Kidney (tissue), 14 donors: ENCODE data around the gene COL4A2. TPM values are rescaled to one million over a fixed set of nuclear protein-coding genes. Genes with fewer than 3 reads are reported as not detected.
A peak's percentile ranks its signal among the peaks of the same experiment; 100 is the strongest.

ENCODE experiments used
- DNase-seq, 5 donors: peaks; one replicate each; pipeline ENCODE4 v3.0.0-alpha.2; 2013 to 2020
- FAIRE-seq: peaks from 2 replicates; lab custom pipeline; 2012; peaks lifted over from hg19 to GRCh38; lab: Jason Lieb, UNC
- H3K27ac ChIP-seq, 2 donors: one replicate each; pipeline ENCODE4 v1.7.0; 2013; ENCODE audit warnings: low read depth in 2 of 2, low read length in 2 of 2, inconsistent platforms in 1 of 2
- H3K27me3 ChIP-seq: one replicate; pipeline ENCODE4 v1.7.1; 2013; ENCODE audit warnings: low read length, inconsistent platforms; ENCODE audit not compliant: control insufficient read depth, insufficient read depth
- H3K36me3 ChIP-seq, 3 donors: one replicate each; pipeline versions ENCODE4 v1.7.0 to v1.7.1; 2013; ENCODE audit warnings: low read length in 3 of 3, control low read depth in 1 of 3, inconsistent platforms in 1 of 3; ENCODE audit not compliant: insufficient read depth in 3 of 3, control insufficient read depth in 2 of 3
- H3K4me1 ChIP-seq, 3 donors: one replicate each; pipeline versions ENCODE4 v1.7.0 to v1.7.1; 2013; ENCODE audit warnings: low read length in 3 of 3, inconsistent platforms in 1 of 3, low read depth in 1 of 3; ENCODE audit not compliant: control insufficient read depth in 2 of 3, insufficient read depth in 2 of 3
- H3K4me3 ChIP-seq, 3 donors: one replicate each; pipeline versions ENCODE4 v1.7.0 to v1.8.1; 2013; ENCODE audit warnings: low read length in 3 of 3, control low read depth in 1 of 3, inconsistent platforms in 1 of 3
- H3K9ac ChIP-seq, 3 donors: one replicate each; pipeline versions ENCODE4 v1.7.0 to v1.7.1; 2013; ENCODE audit warnings: low read length in 3 of 3, control low read depth in 1 of 3, inconsistent platforms in 1 of 3
- H3K9me3 ChIP-seq, 3 donors: one replicate each; pipeline versions ENCODE4 v1.7.0 to v1.7.1; 2013; ENCODE audit warnings: low read length in 3 of 3, control low read depth in 1 of 3, inconsistent platforms in 1 of 3; ENCODE audit not compliant: control insufficient read depth in 2 of 3, insufficient read depth in 1 of 3
- CTCF ChIP-seq: IDR thresholded peaks from 3 replicates; pipeline ENCODE4 v1.5.1; 2012; ENCODE audit warnings: mild to moderate bottlenecking, moderate library complexity, borderline replicate concordance; ENCODE audit not compliant: insufficient read depth; ENCODE audit errors: extremely low read depth
- intact Hi-C: fragments of 100-400 bp; cut with DNase I; formaldehyde crosslinking; loops from one replicate; pipeline ENCODE4 v1.11.1; 2022
- polyA plus RNA-seq: library from polyadenylated mRNA; stranded (reverse); fragments of 350-450 nt; fragmentation: Illumina TruSeq; extraction: RNeasy Lipid Tissue Mini Kit (QIAGEN cat#74804); gene quantifications from one replicate; pipeline ENCODE4 v1.2.3, GENCODE V29; 2014; ENCODE audit warnings: low read depth, low replicate concordance; ENCODE audit not compliant: insufficient read depth
- total RNA-seq: library from RNA; stranded (reverse); fragmentation: NEBNext Ultra II Directional; extraction: Animal tissue kit (Norgen Biotek cat#: 25700); gene quantifications from one replicate; pipeline ENCODE4 v1.2.1, GENCODE V29; 2021
- donor health status: control.
- donor health status: control.
- donor health status: control.
- donor health status: control.
- donor health status: control.
- donor health status: DM: yes; HTN: yes; CAD: no.
- donor health status: Normal renal cell carcinoma (clear cell type).

COL4A2 gene
- total and polyA plus RNA-seq, 2 donors from 2014 or later = 126 to 265 TPM

- no peaks in the 10 kb centered on the region for H3K27me3 ChIP-seq
- peak overlapping the region in 1 of 3 donors; percentile 99 for H3K9ac ChIP-seq
- intact Hi-C loops = loop anchor here (10.0 kb wide), 1 partner anchor 105 kb away; no protein-coding TSS in a partner anchor
- FAIRE-seq (no peak), DNase-seq (no peak)
- no peak for TF ChIP-seq CTCF
- peaks cover 0 to 4% (median 0%) of the 10 kb centered on the region in 3 donors for H3K36me3 ChIP-seq
- H3K27ac ChIP-seq = peak overlapping the region; percentile 89 to 94
- peak overlapping the region; percentile 90 to 96 (median 93) for H3K4me3 ChIP-seq
- peaks cover 3 to 44% (median 32%) of the 10 kb centered on the region in 3 donors for H3K4me1 ChIP-seq
- H3K9me3 ChIP-seq = no peaks in the 10 kb centered on the region
Observed at GRCh38 chr13:110309661-110310524, 2.8 kb downstream of the COL4A2 start.

GRCh38 chr13:110310541-110311442 lies 3.7 kb downstream of the COL4A2 start:
- no peaks in the 10 kb centered on the region for H3K9me3 ChIP-seq
- peaks cover 3 to 40% (median 36%) of the 10 kb centered on the region in 3 donors for H3K4me1 ChIP-seq
- H3K27me3 ChIP-seq = no peaks in the 10 kb centered on the region
- H3K9ac ChIP-seq = peak overlapping the region in 1 of 3 donors; percentile 56
- intact Hi-C loops = no loop called here
- TF ChIP-seq CTCF = no peak
- FAIRE-seq (no peak), DNase-seq (no peak)
- H3K27ac ChIP-seq = peak overlapping the region; percentile 5 to 70
- H3K36me3 ChIP-seq = peaks cover 0 to 4% (median 0%) of the 10 kb centered on the region in 3 donors
- H3K4me3 ChIP-seq = peak overlapping the region in 2 of 3 donors; percentile 7 to 19

- peaks cover 3 to 40% (median 36%) of the 10 kb centered on the region in 3 donors for H3K4me1 ChIP-seq
Observed at GRCh38 chr13:110311443-110312338, 4.6 kb downstream of the COL4A2 start.

More at GRCh38 chr13:110311443-110312338, 4.6 kb downstream of the COL4A2 start:
- FAIRE-seq = no peak
- Histone ChIP-seq H3K4me3 (peak overlapping the region in 2 of 3 donors; percentile 19 to 41), H3K36me3 (peaks cover 0 to 8% (median under 1%) of the 10 kb centered on the region in 3 donors), H3K27ac (peak overlapping the region; percentile 5 to 70), H3K9ac (peak overlapping the region in 2 of 3 donors; percentile 56 to 59), H3K27me3 (no peaks in the 10 kb centered on the region), H3K9me3 (no peaks in the 10 kb centered on the region)
- no peak for TF ChIP-seq CTCF
- intact Hi-C loops = no loop called here
- no peak for DNase-seq
